NCI-H2029 treated with DMSO at 0.1 percent for 48 hours (cell line): ENCODE measurements around the gene NPAS1.
A peak's percentile ranks its signal among the peaks of the same experiment; 100 is the strongest.

Experiments used
- DNase-seq: peaks from one replicate; lab custom pipeline; 2025; lab: John Stamatoyannopoulos, UW

The NPAS1 gene, protein sequence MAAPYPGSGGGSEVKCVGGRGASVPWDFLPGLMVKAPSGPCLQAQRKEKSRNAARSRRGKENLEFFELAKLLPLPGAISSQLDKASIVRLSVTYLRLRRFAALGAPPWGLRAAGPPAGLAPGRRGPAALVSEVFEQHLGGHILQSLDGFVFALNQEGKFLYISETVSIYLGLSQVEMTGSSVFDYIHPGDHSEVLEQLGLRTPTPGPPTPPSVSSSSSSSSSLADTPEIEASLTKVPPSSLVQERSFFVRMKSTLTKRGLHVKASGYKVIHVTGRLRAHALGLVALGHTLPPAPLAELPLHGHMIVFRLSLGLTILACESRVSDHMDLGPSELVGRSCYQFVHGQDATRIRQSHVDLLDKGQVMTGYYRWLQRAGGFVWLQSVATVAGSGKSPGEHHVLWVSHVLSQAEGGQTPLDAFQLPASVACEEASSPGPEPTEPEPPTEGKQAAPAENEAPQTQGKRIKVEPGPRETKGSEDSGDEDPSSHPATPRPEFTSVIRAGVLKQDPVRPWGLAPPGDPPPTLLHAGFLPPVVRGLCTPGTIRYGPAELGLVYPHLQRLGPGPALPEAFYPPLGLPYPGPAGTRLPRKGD

DNA sequence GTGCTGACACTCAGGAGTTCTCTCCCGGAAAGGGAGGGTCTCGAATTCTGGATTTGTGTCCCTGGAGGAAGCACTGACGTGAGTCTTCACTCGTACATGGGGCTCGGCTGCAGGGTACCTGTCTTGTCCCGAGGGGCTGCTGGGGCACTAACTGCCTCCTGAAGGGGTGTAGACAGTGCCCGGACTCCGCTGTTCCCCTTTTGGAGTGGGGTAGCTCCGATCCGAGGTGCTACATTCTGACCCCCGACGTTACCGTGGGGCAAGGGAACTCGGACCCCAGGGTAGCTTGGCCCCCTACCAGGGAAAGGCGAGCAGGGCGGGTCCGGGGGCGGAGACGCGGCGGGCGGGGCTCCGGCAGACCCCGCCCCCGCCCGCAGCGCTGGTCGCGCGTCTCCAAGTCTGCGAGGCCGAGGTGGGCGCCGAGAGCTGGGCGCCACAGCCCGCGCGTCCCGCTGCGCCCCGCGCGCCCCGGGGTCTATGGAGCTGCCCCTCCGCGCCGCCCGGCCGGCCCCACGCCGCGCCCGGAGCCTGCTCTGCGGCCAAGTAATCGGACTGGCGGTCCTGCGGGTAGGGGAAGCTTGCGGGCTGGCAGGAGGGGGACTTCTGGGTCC is at the start of gene NPAS1:
Gene NPAS1, plus strand, starts transcription at position 407 of the 611 bp plus-strand sequence. CDS start 1,211 bp downstream, outside the sequence.
- no peak for DNase-seq

- DNase-seq = peak; percentile 34
Observed at GRCh38 chr19:46970815-46971214, 48.8 kb upstream of the NPAS1 start.

GRCh38 chr19:46972311-46972710 is 47.3 kb upstream of the NPAS1 start:
- no peak for DNase-seq

GRCh38 chr19:46974181-46974580 is 45.5 kb upstream of the NPAS1 start:
- DNase-seq = no peak

GRCh38 chr19:46975011-46975924 is 44.4 kb upstream of the NPAS1 start:
- no peak for DNase-seq

DNA sequence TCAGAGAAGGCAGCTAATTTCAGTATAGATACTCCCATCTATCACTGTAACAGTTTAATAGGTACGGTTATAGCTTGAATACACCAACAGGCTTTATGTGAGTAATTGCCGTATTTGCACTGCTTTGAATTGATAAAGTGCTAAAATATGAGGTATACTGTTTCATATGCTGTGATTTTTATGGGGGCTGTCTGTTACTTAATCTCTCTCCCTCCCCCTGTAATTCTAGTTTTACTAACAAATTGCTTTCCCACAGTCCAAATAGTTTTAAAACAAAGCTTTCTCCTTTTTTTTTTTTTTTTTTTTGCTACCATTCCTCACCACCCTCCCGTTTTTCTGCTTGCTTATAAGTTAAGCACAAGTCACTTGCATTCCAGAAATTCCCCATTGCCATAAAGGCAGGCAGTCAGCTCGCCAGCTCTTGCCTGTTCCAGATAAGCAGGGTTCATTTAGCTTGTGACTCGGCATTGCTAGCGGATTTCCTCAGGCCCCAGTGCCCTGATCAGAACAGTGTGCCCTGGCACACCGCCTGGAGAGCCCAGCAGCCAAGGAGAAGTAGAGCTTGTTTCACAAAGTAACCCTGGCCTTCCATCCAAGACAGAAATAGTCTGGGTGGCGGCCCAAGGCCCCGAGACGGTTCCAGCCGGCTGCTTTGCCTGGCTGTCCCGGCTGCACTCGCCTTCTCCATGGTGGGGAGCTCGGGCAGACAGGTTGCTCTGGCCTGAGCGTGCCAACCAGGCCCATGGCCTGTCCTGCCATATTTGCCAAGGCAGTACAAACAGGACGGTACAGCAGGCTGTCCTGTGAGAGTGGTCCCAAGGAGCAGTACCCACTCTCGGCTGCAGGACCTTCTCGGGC is 43.5 kb upstream of the NPAS1 start:
- DNase-seq = no peak

- no peak for DNase-seq
Observed at GRCh38 chr19:46976845-46977320, 42.8 kb upstream of the NPAS1 start.

DNA sequence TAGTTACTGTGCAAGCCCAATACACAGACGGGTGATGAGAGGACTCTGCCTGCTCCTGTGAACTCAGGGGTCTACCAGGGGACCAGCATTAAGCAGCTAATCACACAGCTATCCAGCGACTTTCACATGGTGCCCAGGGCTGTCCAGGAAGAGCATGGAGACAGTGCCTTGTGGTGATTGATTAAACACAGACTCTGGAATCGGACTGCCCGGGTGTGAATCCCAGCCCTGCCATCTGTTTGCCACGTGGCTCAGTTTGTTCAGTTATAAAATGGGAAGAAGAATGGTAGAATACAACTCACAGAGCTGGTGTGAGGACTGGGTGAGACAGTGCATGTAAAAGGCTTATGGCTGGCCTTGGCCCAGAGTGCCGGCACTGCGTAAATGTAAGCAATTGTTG is 42.1 kb upstream of the NPAS1 start:
- no peak for DNase-seq

DNA sequence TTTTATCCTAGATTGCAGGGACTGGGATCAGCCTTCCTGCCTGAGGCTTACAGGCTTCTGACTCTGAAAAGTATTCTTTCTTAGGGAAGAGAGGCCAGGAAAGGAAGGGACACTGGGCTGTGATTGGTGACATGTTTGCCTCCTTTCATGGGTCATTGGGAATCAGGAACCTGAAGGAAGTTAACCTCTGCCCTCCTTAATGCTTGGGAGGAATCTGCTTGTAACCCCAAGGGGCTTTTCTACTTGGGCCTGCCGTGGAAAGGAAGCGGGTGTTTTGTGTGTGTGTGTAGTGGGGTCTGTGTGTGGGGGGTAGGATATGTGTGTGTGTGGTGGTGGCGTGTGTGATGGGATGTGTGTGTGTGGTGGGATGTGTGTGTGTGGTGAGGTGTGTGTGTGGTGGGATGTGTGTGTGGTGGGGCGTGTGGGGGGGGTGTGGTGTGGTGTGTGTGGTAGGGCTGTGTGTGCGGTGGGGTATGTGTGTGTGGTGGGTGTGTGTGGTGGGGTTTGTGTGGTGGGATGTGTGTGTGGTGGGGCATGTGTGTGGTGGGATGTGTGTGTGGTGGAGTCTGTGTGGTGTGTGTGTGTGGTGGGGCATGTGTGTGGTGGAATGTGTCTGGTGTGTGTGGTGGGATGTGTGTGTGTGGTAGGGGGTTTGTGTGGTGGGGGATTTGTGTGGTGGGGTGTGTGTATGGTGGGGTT is 41.3 kb upstream of the NPAS1 start:
- no peak for DNase-seq

GRCh38 chr19:46979126-46980105 is 40.2 kb upstream of the NPAS1 start:
- no peak for DNase-seq

- no peak for DNase-seq
Observed at GRCh38 chr19:46980761-46981160, 38.9 kb upstream of the NPAS1 start.

- DNase-seq = no peak
Observed at GRCh38 chr19:46981286-46981945, 38.2 kb upstream of the NPAS1 start.

DNA sequence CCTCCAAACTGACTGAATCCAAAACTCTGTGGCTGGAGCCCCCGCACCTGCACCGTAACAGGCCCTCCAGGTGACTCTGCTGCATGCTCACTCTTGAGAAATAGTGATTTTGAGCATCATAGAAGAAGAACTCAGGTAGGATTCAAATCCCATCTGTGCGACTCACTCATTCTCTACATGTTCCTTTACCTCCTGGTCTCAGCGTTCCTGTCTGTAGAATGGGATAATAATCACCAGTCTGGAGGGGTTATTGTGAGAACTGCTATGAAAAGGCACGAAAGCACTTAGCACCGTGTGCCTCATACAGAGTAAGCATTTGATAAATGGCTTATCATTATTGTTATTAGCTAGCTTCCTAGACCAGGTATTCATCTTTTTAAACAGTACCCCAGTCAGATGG is 36.5 kb upstream of the NPAS1 start:
- no peak for DNase-seq

- DNase-seq = peak; percentile 31
Observed at GRCh38 chr19:46984077-46985010, 35.3 kb upstream of the NPAS1 start.

- DNase-seq = no peak
Observed at GRCh38 chr19:46985542-46986415, 33.9 kb upstream of the NPAS1 start.

- no peak for DNase-seq
Observed at GRCh38 chr19:46988614-46989230, 30.9 kb upstream of the NPAS1 start.
